KMS-11 (cell line): ENCODE measurements around the gene VPS26A.

Source experiments
- H2AFZ ChIP-seq: fragments of 200-600 bp; sonication (generic); 2 replicates; pipeline ENCODE4 v1.6.1; 2016; ENCODE audit warnings: antibody characterized with exemption, mixed run types, low read depth
- H3K27ac ChIP-seq: fragments of 200-600 bp; sonication (generic); 2 replicates; pipeline ENCODE4 v1.6.1; 2016; ENCODE audit warnings: mild to moderate bottlenecking, mixed run types
- H3K27me3 ChIP-seq: fragments of 200-600 bp; sonication (generic); 2 replicates; pipeline ENCODE4 v1.6.1; 2017; ENCODE audit warnings: mild to moderate bottlenecking, low read depth, mixed run types, moderate library complexity; ENCODE audit not compliant: insufficient read depth
- H3K36me3 ChIP-seq: fragments of 200-600 bp; sonication (generic); 2 replicates; pipeline ENCODE4 v1.6.1; 2017; ENCODE audit warnings: mild to moderate bottlenecking, mixed run types; ENCODE audit not compliant: insufficient read depth
- H3K4me1 ChIP-seq: fragments of 200-600 bp; sonication (generic); 2 replicates; pipeline ENCODE4 v1.6.1; 2016; ENCODE audit warnings: mild to moderate bottlenecking, low read depth, mixed run types; ENCODE audit not compliant: poor library complexity, severe bottlenecking
- H3K4me2 ChIP-seq: fragments of 200-600 bp; sonication (generic); 2 replicates; pipeline ENCODE4 v1.7.0; 2016; ENCODE audit warnings: mild to moderate bottlenecking, mixed run types
- H3K4me3 ChIP-seq: fragments of 200-600 bp; sonication (generic); IDR thresholded peaks from 2 replicates; pipeline ENCODE4 v1.6.1; 2017; ENCODE audit warnings: low read depth, low read length, mixed read lengths; ENCODE audit not compliant: insufficient read depth
- H3K79me2 ChIP-seq: fragments of 200-600 bp; sonication (generic); 2 replicates; pipeline ENCODE4 v1.6.1; 2016; ENCODE audit warnings: low read depth, mixed run types; ENCODE audit not compliant: insufficient read depth
- H3K9ac ChIP-seq: fragments of 200-600 bp; sonication (generic); 2 replicates; pipeline ENCODE4 v1.6.1; 2016; ENCODE audit warnings: mild to moderate bottlenecking, mixed run types
- H4K20me1 ChIP-seq: fragments of 200-600 bp; sonication (generic); 2 replicates; pipeline ENCODE4 v1.6.1; 2016; ENCODE audit warnings: mild to moderate bottlenecking, mixed run types; ENCODE audit not compliant: insufficient read depth
- TF ChIP-seq, protein P1 (sequence below): fragments of 200-600 bp; sonication (generic); conservative IDR thresholded peaks from 2 replicates; pipeline ENCODE4 v1.6.1; 2017; ENCODE audit warnings: low read depth, mild to moderate bottlenecking, antibody characterized with exemption, low read length, moderate library complexity, mixed read lengths

The VPS26A gene

DNA sequence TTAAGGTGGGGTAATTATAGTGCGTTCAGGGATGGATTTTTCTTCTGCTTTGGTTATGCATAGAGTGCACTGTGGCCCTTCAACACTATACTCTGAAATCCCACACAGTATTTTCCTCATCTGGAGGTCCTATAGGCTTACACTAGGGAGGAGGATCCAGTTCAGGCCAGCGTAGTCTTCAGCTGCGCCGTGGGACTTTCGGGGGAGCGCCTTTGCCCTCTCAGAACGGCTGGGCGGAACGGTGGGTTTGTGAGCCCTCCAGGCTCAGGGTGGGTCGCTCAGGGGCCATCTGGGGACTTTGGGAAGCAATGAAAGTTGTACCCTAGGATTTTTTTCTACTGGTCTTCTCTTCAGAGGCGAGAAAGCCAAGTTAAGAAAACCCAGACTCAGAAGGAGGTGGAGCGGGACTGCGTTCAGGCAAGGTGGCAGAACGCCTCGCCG is 652 bp upstream of the VPS26A start:
- Histone ChIP-seq H3K4me3 (no peak overlapping the region), H3K9ac (peak overlapping the region; percentile 82), H3K27ac (peak overlapping the region; percentile 81), H3K27me3 (no peaks in the 10 kb centered on the region), H3K4me2 (peak overlapping the region; percentile 57), H2AFZ (peak overlapping the region; percentile 83), H3K36me3 (no peaks in the 10 kb centered on the region), H3K79me2 (peaks cover 33% of the 10 kb centered on the region), H3K4me1 (peaks cover 19% of the 10 kb centered on the region), H4K20me1 (no peaks in the 10 kb centered on the region)
- TF ChIP-seq, protein P1, sequence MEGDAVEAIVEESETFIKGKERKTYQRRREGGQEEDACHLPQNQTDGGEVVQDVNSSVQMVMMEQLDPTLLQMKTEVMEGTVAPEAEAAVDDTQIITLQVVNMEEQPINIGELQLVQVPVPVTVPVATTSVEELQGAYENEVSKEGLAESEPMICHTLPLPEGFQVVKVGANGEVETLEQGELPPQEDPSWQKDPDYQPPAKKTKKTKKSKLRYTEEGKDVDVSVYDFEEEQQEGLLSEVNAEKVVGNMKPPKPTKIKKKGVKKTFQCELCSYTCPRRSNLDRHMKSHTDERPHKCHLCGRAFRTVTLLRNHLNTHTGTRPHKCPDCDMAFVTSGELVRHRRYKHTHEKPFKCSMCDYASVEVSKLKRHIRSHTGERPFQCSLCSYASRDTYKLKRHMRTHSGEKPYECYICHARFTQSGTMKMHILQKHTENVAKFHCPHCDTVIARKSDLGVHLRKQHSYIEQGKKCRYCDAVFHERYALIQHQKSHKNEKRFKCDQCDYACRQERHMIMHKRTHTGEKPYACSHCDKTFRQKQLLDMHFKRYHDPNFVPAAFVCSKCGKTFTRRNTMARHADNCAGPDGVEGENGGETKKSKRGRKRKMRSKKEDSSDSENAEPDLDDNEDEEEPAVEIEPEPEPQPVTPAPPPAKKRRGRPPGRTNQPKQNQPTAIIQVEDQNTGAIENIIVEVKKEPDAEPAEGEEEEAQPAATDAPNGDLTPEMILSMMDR: no peak

DNA sequence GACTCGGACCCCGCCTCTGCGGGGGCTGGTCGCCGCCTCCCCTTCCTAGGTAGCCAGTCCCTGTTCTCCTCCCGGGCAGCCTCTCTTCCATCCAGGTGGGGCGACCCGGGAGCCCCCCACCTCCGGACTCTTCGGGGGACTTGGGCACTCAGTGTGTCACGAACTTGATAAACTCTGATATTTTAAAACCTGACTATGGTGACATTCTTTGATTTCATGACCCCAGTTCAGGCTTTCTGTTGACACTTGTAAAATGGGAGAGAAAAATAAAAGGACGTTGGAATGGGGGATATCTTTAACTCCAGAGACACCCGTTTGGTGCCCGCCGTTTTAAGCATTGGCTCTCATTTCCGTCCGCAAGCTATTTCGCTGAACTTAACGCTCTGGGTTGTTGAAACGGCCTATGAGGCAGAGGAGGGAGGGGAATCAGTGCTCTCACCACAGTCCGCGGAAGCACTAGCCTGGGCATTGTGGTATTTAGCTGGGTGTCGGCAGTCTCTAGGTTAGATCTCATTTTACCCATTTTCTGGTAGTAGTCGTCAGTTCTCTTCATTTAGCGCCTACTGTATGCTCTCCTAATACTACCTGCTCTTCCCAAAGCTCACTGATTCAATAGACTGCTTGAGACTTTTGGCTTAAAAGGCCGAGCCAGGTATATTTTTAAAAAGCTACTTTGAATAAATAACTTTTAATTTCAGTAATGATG is 738 bp downstream of the VPS26A start:
- H3K79me2 ChIP-seq: peaks cover 45% of the 10 kb centered on the region
- no peaks in the 10 kb centered on the region for H3K36me3 ChIP-seq
- H3K4me2 ChIP-seq: peak overlapping the region; percentile 96
- TF ChIP-seq, protein P1: no peak
- H3K9ac ChIP-seq: peak overlapping the region; percentile 82; the same call in 1 of the 2 replicates
- peak overlapping the region; percentile 83; the same call in 1 of the 2 replicates for H2AFZ ChIP-seq
- peak overlapping the region; percentile 19 for H3K4me3 ChIP-seq
- H3K27ac ChIP-seq: peak overlapping the region; percentile 81
- H3K27me3 ChIP-seq: no peaks in the 10 kb centered on the region
- H4K20me1 ChIP-seq: no peaks in the 10 kb centered on the region
- peaks cover 30% of the 10 kb centered on the region for H3K4me1 ChIP-seq

DNA sequence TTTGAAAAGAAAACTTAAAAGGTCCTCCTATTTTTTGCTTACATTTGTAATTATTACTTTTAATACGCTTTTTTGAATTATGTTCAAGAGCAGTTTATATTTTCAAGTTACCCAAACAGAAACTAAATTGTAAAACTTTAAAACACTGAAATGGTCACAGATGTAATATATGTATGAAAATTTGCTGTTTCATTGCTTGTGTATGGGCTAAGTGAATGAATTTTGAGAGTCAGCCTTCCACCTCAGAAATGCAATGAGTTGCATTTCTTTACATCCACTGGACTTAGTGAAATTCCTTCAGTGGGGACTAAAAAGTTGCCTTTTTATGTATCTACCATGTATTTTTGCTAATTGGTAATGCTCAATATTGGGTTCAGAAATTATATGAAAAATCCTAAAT is 1.6 kb downstream of the VPS26A start:
- Histone ChIP-seq H4K20me1 (no peaks in the 10 kb centered on the region), H2AFZ (no peak overlapping the region), H3K79me2 (peaks cover 53% of the 10 kb centered on the region), H3K4me2 (peak overlapping the region; percentile 96), H3K4me3 (peak overlapping the region; percentile 9), H3K4me1 (peaks cover 34% of the 10 kb centered on the region), H3K27me3 (no peaks in the 10 kb centered on the region), H3K36me3 (no peaks in the 10 kb centered on the region), H3K27ac (no peak overlapping the region; the same call in 1 of the 2 replicates), H3K9ac (no peak overlapping the region; the same call in 1 of the 2 replicates)
- TF ChIP-seq, protein P1: no peak

DNA sequence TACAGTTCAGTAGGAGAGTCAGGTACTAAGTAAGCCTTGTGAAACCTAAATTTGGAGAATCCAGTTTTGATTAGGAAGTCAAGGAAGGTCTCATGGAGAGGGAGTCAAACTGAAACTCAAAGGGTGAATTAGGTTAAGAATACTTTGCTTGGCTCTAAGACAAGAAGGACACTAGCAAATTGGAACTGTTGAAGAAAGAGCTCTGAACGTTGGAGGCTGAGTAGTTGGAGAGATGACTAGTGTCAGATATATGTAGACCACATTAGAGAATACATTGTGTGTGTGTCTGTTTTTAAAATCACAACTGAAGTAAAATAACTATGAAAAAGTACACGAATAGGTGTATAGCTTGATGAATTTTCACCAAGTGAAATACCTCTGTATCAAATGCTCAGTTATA is 6.3 kb downstream of the VPS26A start:
- TF ChIP-seq, protein P1: no peak
- Histone ChIP-seq H3K4me1 (peaks cover 28% of the 10 kb centered on the region), H3K9ac (no peak overlapping the region), H3K36me3 (no peaks in the 10 kb centered on the region), H4K20me1 (no peaks in the 10 kb centered on the region), H3K27ac (no peak overlapping the region), H3K27me3 (no peaks in the 10 kb centered on the region), H3K4me3 (no peak overlapping the region), H3K4me2 (no peak overlapping the region), H2AFZ (no peak overlapping the region), H3K79me2 (peaks cover 70% of the 10 kb centered on the region)
